ENCODE results near the gene FBXL16.

DNA sequence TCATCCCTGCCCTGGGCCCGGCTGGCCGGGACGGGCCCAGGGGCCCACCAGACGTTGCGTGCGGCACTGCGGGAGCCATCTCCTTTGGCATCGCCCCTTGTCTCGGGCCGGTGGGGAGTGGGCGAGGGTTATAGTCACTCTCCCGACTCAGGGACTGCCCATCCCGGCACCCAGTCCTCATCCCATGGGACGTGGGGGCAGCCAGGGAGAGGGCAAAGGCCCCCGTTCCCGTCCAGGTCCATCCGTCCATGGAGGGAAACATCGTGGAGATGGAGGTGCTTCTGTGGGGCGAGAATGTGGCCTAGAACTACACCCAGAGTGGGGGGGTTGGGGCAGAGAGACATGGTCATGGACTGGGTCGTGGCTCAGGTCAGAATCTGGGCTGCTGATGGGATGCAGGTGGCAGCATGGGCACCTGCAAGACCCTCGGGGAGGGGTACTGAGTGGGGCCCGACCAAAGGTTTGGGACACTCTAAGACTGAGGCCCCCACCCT, 58.9 kb downstream of the FBXL16 start:
- no peak for TF ChIP-seq BACH1 (tag; IDR thresholded peaks at IDR 0.05)
- TF ChIP-seq, protein P1, sequence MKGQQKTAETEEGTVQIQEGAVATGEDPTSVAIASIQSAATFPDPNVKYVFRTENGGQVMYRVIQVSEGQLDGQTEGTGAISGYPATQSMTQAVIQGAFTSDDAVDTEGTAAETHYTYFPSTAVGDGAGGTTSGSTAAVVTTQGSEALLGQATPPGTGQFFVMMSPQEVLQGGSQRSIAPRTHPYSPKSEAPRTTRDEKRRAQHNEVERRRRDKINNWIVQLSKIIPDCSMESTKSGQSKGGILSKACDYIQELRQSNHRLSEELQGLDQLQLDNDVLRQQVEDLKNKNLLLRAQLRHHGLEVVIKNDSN (CRISPR knock-in tag; IDR thresholded peaks at IDR 0.05): no peak
- no peak for TF ChIP-seq RAD21 (CRISPR knock-in tag; conservative IDR thresholded peaks at IDR 0.05 in 1 of 2, IDR thresholded peaks at IDR 0.05 in 1 of 2)
- no peak for TF ChIP-seq ZNF239 (CRISPR knock-in tag; IDR thresholded peaks at IDR 0.05)
- TF ChIP-seq ZC3H8 (IDR thresholded peaks at IDR 0.05): no peak
- no peak for TF ChIP-seq POLR2A (conservative IDR thresholded peaks at IDR 0.05)
- no peak for TF ChIP-seq TCF7 (IDR thresholded peaks at IDR 0.05; ENCODE audit: borderline replicate concordance)

All from K562 (cell line).